Activated CD8-positive, alpha-beta memory T cell treated with anti-CD3 and anti-CD28 coated beads for 4 hours (primary cell): ENCODE data around the gene RNPEPL1.

Experiments used
- DNase-seq, 2 donors: peaks; one replicate each; pipeline ENCODE4 v3.0.0-alpha.2; 2020; ENCODE audit warnings: low read depth in 2 of 2

RNPEPL1 gene

DNA sequence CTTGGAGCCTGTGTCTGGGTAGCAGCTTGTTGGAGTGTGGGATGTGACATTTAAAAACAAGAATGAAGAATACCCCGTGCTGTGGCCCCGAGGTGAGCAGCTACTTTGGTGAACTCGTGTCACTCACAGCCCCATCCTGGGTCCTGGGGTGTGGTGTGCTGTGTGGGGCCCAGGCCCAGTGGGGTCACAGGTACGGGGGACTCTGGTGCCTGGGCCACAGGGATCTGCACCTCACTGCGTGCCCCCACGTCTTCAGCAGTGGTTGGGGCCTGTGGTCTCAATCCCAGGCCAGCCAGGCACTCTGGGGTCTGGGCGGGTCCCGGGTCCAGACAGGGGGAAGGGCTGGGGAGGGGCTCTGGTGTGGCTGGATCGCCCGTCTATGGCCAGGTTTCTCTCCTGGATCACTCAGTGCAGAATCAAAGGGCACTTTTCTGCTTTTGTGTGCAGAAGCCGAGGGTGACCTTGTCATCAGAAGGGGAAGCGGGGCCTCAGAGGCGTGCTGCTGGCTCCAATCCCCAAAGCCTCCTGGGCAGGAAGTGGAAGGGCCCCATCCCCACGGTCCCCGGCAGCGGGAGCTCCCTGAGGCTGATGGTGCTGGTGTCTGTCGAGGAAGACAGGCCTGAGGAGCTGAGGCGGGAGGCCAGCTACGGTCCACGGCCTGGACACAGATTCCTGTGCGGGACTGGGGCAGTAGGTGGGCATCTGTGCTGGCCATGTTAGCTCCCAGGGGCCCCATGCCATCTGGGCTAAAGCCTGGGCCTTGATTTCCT lies 58.4 kb downstream of the RNPEPL1 start:
- DNase-seq, result no peak

- DNase-seq, result no peak
Observed at GRCh38 chr2:240627736-240628506, 59.6 kb downstream of the RNPEPL1 start.

DNA sequence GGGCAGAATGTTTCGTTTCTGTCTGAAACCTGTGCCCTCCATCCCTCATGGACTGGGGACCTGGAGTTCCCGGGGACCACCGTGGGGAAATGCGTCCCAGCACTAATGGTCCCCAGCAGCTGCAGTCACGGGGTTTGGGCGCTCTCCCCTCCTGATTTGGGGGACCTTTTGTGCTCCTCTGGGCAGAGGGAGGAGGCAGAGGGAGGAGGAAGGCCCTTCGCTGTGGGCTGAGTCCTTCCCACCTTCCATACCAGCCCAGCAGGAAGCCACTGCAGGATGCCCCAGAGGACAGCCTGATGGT lies 60.2 kb downstream of the RNPEPL1 start:
- DNase-seq, result no peak

GRCh38 chr2:240628808-240629618 lies 60.7 kb downstream of the RNPEPL1 start:
- DNase-seq, result no peak

GRCh38 chr2:240629619-240629967 lies 61.3 kb downstream of the RNPEPL1 start:
- DNase-seq, result no peak

DNA sequence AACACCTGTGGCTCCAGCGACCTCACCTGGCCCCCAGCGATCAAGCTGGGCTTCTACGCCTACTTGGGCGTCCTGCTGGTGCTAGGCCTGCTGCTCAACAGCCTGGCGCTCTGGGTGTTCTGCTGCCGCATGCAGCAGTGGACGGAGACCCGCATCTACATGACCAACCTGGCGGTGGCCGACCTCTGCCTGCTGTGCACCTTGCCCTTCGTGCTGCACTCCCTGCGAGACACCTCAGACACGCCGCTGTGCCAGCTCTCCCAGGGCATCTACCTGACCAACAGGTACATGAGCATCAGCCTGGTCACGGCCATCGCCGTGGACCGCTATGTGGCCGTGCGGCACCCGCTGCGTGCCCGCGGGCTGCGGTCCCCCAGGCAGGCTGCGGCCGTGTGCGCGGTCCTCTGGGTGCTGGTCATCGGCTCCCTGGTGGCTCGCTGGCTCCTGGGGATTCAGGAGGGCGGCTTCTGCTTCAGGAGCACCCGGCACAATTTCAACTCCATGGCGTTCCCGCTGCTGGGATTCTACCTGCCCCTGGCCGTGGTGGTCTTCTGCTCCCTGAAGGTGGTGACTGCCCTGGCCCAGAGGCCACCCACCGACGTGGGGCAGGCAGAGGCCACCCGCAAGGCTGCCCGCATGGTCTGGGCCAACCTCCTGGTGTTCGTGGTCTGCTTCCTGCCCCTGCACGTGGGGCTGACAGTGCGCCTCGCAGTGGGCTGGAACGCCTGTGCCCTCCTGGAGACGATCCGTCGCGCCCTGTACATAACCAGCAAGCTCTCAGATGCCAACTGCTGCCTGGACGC lies 61.9 kb downstream of the RNPEPL1 start:
- no peak for DNase-seq
